D721Med (cell line): ENCODE measurements around the gene BHLHE23.

Source experiments
- DNase-seq: peaks from one replicate; pipeline ENCODE4 v3.0.0; 2011; ENCODE audit warnings: low spot score; ENCODE audit not compliant: insufficient read length
- FAIRE-seq: peaks from 2 replicates; lab custom pipeline; 2011; peaks lifted over from hg19 to GRCh38; lab: Jason Lieb, UNC
- TF ChIP-seq, protein P1 (sequence below): IDR thresholded peaks from 2 replicates; pipeline ENCODE4 v1.5.1; 2012; ENCODE audit warnings: mild to moderate bottlenecking, control low read depth; ENCODE audit not compliant: insufficient read depth; ENCODE audit errors: missing control alignments

BHLHE23 gene

DNA sequence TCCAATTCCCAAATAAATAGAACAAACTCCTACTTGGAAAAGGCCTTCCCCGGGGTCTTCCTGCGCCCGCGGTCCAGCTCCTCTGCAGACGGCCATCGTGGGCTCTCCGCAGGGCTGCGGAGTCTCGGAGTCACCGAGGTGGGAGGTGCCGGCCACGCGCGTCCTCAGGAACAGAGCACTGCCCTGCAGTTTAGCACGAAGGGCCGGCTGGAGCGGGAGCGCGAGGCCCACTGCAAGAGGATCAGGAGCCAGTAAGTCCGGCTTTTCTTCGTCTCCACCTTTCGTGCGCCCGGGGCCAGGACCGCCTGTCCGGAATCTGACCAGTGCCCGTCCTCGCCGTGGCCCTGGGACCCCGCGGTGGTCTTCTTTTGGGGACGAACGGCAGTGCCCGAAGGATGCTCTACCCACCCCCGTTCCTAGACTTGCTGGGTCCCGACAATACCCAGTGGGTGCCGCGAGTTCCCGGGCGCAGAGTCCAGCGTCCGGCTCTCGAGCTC lies 1.4 kb downstream of the BHLHE23 start:
- DNase-seq (no peak), FAIRE-seq (no peak)
- TF ChIP-seq, protein P1, sequence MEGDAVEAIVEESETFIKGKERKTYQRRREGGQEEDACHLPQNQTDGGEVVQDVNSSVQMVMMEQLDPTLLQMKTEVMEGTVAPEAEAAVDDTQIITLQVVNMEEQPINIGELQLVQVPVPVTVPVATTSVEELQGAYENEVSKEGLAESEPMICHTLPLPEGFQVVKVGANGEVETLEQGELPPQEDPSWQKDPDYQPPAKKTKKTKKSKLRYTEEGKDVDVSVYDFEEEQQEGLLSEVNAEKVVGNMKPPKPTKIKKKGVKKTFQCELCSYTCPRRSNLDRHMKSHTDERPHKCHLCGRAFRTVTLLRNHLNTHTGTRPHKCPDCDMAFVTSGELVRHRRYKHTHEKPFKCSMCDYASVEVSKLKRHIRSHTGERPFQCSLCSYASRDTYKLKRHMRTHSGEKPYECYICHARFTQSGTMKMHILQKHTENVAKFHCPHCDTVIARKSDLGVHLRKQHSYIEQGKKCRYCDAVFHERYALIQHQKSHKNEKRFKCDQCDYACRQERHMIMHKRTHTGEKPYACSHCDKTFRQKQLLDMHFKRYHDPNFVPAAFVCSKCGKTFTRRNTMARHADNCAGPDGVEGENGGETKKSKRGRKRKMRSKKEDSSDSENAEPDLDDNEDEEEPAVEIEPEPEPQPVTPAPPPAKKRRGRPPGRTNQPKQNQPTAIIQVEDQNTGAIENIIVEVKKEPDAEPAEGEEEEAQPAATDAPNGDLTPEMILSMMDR = no peak

- TF ChIP-seq, protein P1 = no peak
- no peak for DNase-seq
- FAIRE-seq = no peak
Measured at GRCh38 chr20:63004607-63005364, 2.0 kb downstream of the BHLHE23 start.

DNA sequence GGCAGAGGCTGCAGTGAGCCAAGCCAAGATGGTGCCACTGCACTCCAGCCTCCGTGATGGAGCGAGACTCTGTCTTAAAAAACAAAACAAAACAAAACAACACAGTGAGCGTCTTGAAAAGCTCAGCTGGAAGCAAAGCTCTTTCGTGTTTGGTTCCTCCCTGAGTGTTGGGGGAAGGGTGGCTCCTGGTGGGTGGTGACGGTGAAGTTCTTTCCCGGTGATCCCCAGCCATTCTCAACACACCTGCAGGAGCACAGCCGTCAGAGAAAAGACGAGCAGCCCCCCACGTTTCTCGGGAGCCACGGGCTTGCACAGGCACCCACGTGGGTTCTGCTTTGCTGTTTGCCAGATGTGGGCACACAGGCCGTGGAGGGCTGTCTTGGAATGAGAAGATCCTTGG lies 3.2 kb downstream of the BHLHE23 start:
- DNase-seq = no peak

DNA sequence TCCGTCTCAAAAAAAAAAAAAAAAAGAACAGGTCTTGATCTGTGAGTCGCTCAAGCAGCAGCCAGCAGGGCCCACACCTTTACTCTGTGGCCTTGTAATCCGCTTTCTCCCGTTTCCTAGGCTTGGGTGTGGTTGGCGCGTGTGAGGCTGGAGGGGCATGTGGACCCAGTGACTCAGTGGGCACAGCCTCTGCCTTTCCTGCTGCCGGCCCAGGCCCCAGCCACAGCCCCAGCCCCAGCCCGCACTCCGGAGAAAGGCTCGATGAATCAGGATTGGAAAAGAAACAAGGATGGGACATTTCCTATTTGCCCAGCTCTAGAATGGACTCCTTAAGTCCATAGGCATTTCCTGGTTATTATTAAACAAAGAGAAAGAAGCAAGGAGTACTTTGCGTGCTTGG lies 4.3 kb downstream of the BHLHE23 start:
- TF ChIP-seq, protein P1 = no peak
- FAIRE-seq (no peak), DNase-seq (no peak)

More for the DNA sequence above, 3.2 kb downstream of the BHLHE23 start:
- TF ChIP-seq, protein P1 = no peak
- no peak for FAIRE-seq

DNA sequence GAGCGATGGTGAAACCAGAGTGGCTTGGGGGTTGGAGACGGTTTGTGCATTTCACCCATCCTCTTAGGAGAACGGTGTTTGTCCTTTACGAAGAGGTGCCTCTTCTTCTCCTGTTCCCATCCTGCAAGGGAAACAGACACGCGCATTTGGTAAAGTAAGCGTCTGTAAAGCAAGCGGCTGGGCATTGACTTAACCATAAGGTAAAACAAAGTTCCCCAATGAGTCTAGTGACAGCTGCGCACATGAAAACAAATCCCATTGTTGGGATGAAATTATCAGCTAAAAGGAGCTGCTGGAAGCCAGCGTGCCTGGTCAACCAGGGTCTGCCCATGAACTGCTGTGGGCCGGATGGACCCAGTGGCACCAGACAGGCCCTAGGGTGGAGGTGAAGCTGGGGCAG lies 5.8 kb downstream of the BHLHE23 start:
- FAIRE-seq (no peak), DNase-seq (no peak)
- TF ChIP-seq, protein P1 = no peak

DNA sequence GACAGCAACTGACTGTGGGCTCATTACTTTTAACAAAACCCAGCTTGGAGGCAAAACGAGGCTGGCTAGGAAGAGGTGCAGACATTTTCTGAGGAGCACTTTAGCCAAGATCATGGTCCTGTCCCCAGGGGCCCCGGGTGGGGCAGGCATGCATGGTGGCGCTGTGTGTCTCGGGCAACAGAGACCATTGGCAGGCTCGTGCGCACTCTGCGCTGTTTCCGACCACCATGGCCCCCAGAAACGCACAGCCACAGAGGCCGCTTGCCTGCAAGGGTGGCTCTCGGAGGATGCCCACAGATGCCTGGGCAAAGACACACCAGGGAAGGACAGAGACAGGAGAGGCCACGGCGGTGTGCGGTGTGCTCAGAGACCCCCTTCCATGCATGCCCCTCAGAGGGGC lies 6.7 kb downstream of the BHLHE23 start:
- TF ChIP-seq, protein P1 = no peak
- DNase-seq (no peak), FAIRE-seq (no peak)

- no peak for FAIRE-seq
- no peak for DNase-seq
Measured at GRCh38 chr20:62999580-62999979, 7.2 kb downstream of the BHLHE23 start.

More at GRCh38 chr20:62999580-62999979, 7.2 kb downstream of the BHLHE23 start:
- TF ChIP-seq, protein P1 = no peak
